HEK293 (cell line): ENCODE measurements around the gene MDGA2.

ENCODE experiments used
- CTCF ChIP-seq: fragments of 450-650 bp; formaldehyde crosslinking; IDR thresholded peaks from 2 replicates; pipeline ENCODE4 v1.5.1; 2016; ENCODE audit warnings: missing biosample characterization, missing genetic modification characterization
- IKZF3 ChIP-seq: fragments of 450-650 bp; IDR thresholded peaks from 2 replicates; pipeline ENCODE4 v1.5.0; 2018; ENCODE audit warnings: missing biosample characterization, mild to moderate bottlenecking, missing genetic modification characterization, moderate library complexity
- PATZ1 ChIP-seq: fragments of 450-650 bp; formaldehyde crosslinking; IDR thresholded peaks from 2 replicates; pipeline ENCODE4 v1.5.1; 2016; ENCODE audit warnings: missing biosample characterization, missing genetic modification characterization
- SETDB1 ChIP-seq: IDR thresholded peaks from one replicate; pipeline ENCODE4 v1.6.1; 2017; ENCODE audit warnings: mild to moderate bottlenecking, low read length, moderate library complexity, mixed read lengths; ENCODE audit not compliant: insufficient read length
- ZBTB26 ChIP-seq: fragments of 450-650 bp; formaldehyde crosslinking; optimal IDR thresholded peaks from 2 replicates; pipeline ENCODE3; 2016; ENCODE audit warnings: missing biosample characterization, mild to moderate bottlenecking, missing genetic modification characterization
- ZBTB49 ChIP-seq: fragments of 450-650 bp; formaldehyde crosslinking; IDR thresholded peaks from 2 replicates; pipeline ENCODE4 v1.5.1; 2016; ENCODE audit warnings: missing biosample characterization, missing genetic modification characterization, low read depth
- ZNF114 ChIP-seq: fragments of 450-650 bp; formaldehyde crosslinking; IDR thresholded peaks from 2 replicates; pipeline ENCODE4 v1.5.0; 2017; ENCODE audit warnings: missing biosample characterization, missing genetic modification characterization
- ZNF274 ChIP-seq, 2 experiments: fragments of 200-500 bp in 1 of 2; fragments of 450-650 bp in 1 of 2; sonication (Bioruptor generic) in 1 of 2; formaldehyde crosslinking in 1 of 2; IDR thresholded peaks; 2 replicates each; pipeline versions ENCODE4 v1.5.1 to v1.6.1; 2014 to 2016; ENCODE audit warnings: borderline replicate concordance in 1 of 2, inconsistent platforms in 1 of 2, low read length in 1 of 2, missing biosample characterization in 1 of 2, missing genetic modification characterization in 1 of 2
- ZNF362 ChIP-seq: fragments of 450-650 bp; formaldehyde crosslinking; IDR thresholded peaks from 2 replicates; pipeline ENCODE4 v1.5.1; 2016; ENCODE audit warnings: missing biosample characterization, missing genetic modification characterization
- ZNF366 ChIP-seq: fragments of 450-650 bp; formaldehyde crosslinking; conservative IDR thresholded peaks from 2 replicates; pipeline ENCODE4 v1.5.1; 2016; ENCODE audit warnings: missing biosample characterization, missing genetic modification characterization
- ZNF423 ChIP-seq: fragments of 450-650 bp; formaldehyde crosslinking; IDR thresholded peaks from 2 replicates; pipeline ENCODE4 v1.5.1; 2016; ENCODE audit warnings: missing biosample characterization, missing genetic modification characterization
- ZNF561 ChIP-seq: fragments of 450-650 bp; IDR thresholded peaks from 2 replicates; pipeline ENCODE4 v1.5.1; 2018; ENCODE audit warnings: missing biosample characterization, missing genetic modification characterization, borderline replicate concordance

- TF ChIP-seq CTCF (tag by site-specific recombination) (no peak), ZBTB49 (no peak), ZNF274 (IDR thresholded peaks at IDR 0.05; ENCODE audit: low read length) (no peak), ZNF274 (tag by site-specific recombination; IDR thresholded peaks at IDR 0.05; ENCODE audit: borderline replicate concordance) (no peak), SETDB1 (no peak), ZNF366 (no peak), IKZF3 (no peak), ZNF561 (tag by site-specific recombination) (no peak), ZNF362 (no peak), ZNF114 (tag by site-specific recombination) (no peak), PATZ1 (tag by site-specific recombination) (no peak), ZNF423 (tag by site-specific recombination) (no peak), ZBTB26 (tag by site-specific recombination) (no peak)
Measured at GRCh38 chr14:47411523-47411922, 263.9 kb downstream of the MDGA2 start.
